Type B pancreatic cell (in vitro differentiated cells): ENCODE results near the gene DYRK1B. TPM values are rescaled to one million over a fixed set of nuclear protein-coding genes. Genes with fewer than 3 reads are reported as not detected.
"Not testable (repeated sequence)": the region's sequence is repeated elsewhere in the genome, so short reads cannot be mapped to it uniquely, and the experiment has no call there.

Experiments
- DNase-seq: peaks from one replicate; pipeline ENCODE4 v3.0.0; 2021; ENCODE audit warnings: mixed read lengths; ENCODE audit not compliant: unreplicated experiment; ENCODE audit errors: extremely low spot score
- H3K27ac Mint-ChIP-seq: 2 replicates; pipeline ENCODE4 v1.8.0; 2021; ENCODE audit warnings: mild to moderate bottlenecking, mixed read lengths
- H3K27me3 Mint-ChIP-seq: 2 replicates; pipeline ENCODE4 v1.8.0; 2021; ENCODE audit warnings: mixed read lengths
- H3K36me3 Mint-ChIP-seq: 2 replicates; pipeline ENCODE4 v1.8.0; 2021; ENCODE audit warnings: mixed read lengths
- H3K4me1 Mint-ChIP-seq: one replicate; pipeline ENCODE4 v1.8.0; 2021; ENCODE audit warnings: mixed read lengths; ENCODE audit not compliant: unreplicated experiment
- H3K4me3 Mint-ChIP-seq: 2 replicates; pipeline ENCODE4 v1.8.0; 2021; ENCODE audit warnings: mild to moderate bottlenecking, mixed read lengths
- H3K9me3 Mint-ChIP-seq: 2 replicates; pipeline ENCODE4 v1.8.0; 2021; ENCODE audit warnings: mixed read lengths
- total RNA-seq: library from RNA; stranded (reverse); gene quantifications from 2 replicates; pipeline ENCODE4 v1.2.1, GENCODE V29; 2021; ENCODE audit warnings: low replicate concordance
- TF ChIP-seq, protein P1 (sequence below): fragments of 200-600 bp; sonication (generic); conservative IDR thresholded peaks from 2 replicates; pipeline ENCODE4 v1.5.0; 2021; ENCODE audit warnings: antibody characterized with exemption, mild to moderate bottlenecking

Gene DYRK1B
- total RNA-seq, 1 donor from 2014 or later, result 49.3 TPM

DNA sequence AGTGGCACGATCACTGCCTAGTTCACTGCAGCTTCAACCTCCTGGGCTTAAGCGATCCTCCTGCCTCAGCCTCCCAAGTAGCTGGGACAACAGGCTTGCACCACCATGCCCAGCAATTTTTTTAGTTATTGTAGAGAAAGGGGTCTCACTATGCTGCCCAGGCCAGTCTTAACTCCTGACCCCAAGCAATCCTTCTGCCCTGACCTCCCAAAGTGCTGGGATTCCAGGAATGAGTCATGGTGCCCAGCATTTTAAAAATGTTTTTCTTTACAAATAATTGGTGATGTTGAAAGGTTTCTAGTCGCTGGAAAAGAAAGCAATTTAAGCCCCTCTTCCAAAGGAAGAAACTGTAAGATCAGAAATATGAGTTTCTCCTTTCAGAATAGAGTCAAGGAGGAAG, 19.4 kb downstream of the DYRK1B start:
- H3K4me3 Mint-ChIP-seq, result no peak overlapping the region
- H3K4me1 Mint-ChIP-seq, result peaks cover 7% of the 10 kb centered on the region
- TF ChIP-seq, protein P1, sequence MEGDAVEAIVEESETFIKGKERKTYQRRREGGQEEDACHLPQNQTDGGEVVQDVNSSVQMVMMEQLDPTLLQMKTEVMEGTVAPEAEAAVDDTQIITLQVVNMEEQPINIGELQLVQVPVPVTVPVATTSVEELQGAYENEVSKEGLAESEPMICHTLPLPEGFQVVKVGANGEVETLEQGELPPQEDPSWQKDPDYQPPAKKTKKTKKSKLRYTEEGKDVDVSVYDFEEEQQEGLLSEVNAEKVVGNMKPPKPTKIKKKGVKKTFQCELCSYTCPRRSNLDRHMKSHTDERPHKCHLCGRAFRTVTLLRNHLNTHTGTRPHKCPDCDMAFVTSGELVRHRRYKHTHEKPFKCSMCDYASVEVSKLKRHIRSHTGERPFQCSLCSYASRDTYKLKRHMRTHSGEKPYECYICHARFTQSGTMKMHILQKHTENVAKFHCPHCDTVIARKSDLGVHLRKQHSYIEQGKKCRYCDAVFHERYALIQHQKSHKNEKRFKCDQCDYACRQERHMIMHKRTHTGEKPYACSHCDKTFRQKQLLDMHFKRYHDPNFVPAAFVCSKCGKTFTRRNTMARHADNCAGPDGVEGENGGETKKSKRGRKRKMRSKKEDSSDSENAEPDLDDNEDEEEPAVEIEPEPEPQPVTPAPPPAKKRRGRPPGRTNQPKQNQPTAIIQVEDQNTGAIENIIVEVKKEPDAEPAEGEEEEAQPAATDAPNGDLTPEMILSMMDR, result no peak
- H3K27ac Mint-ChIP-seq, result no peak overlapping the region
- H3K36me3 Mint-ChIP-seq, result no peaks in the 10 kb centered on the region
- DNase-seq, result no peak
- H3K9me3 Mint-ChIP-seq, result no peaks in the 10 kb centered on the region
- H3K27me3 Mint-ChIP-seq, result no peaks in the 10 kb centered on the region

DNA sequence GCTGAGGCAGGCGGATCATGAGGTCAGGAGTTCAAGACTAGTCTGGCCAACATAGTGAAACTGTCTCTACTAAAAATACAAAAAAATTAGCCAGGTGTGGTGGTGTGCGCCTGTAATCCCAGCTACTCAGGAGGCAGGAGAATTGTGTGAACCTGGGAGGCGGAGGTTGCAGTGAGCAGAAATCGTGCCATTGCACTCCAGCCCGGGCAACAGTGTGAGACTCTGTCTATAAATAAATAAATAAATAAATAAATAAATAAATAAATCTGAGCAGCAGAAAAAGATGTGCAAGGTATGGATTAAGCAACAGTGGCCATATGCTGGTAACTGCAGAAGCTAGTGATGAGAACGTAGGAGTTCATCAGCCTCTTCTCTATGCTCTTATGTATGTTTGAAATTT, 19.9 kb downstream of the DYRK1B start:
- not testable (repeated sequence) for DNase-seq, H3K36me3 Mint-ChIP-seq, H3K27me3 Mint-ChIP-seq, H3K4me3 Mint-ChIP-seq, H3K9me3 Mint-ChIP-seq, H3K27ac Mint-ChIP-seq, H3K4me1 Mint-ChIP-seq

DNA sequence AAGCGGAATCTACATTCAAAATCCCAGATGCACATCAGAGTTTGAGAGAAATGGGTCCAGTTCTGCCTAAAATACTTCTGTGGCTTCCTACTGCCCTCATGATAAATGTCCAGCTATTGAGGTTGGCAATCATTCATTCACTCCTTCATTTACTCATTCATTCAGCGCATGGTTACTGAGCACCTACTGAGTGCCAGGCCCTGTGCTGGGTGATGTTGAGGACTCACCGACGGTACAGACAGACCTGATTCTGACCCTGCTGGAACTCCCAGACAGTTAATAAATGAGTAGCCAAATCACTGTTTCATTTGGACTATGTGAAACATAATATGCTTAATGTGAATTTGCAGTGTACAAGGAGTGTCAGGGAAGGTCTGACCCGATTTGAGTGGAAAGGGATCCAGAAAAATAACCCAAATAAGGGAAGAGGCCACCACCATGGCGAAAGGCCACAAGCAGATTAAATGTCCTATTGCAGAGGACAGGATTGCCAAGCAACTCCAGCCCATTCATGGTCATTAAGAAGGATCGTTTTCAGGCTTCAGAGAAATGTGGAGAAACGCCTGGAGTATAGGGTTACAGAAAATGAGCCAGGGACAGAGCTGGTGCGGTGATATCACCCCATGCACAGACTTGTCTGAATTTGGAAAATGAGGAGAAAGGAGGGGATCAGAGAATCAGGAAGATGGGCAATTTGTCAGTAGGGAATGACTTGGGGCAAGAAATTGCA, 20.5 kb downstream of the DYRK1B start:
- H3K27ac Mint-ChIP-seq, result peak overlapping the region; percentile 1
- no peak for DNase-seq
- H3K36me3 Mint-ChIP-seq, result no peaks in the 10 kb centered on the region

DNA sequence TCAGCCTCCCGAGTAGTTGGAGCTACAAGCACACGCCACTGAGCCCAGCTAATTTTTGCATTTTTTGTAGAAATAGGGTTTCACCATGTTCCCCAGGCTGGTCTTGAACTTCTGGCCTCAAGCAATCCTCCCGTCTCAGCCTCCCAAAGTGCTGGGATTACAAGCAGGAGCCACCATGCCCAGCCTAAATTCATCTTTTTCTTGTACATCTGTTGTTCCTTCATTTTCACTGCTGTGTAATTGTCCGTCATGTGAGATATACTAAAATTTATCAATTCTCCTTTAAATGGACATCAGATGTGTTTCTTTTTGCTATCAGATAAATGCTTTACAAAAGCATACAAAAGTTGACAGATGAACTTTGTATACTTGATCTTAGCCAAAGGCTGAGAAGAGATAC, 22.9 kb downstream of the DYRK1B start:
- Mint-ChIP-seq H3K27me3 (no peaks in the 10 kb centered on the region), H3K9me3 (no peaks in the 10 kb centered on the region), H3K36me3 (no peaks in the 10 kb centered on the region), H3K27ac (no peak overlapping the region), H3K4me3 (no peak overlapping the region), H3K4me1 (peaks cover 7% of the 10 kb centered on the region)
- no peak for DNase-seq
- TF ChIP-seq, protein P1, result no peak

More for the DNA sequence above, 20.5 kb downstream of the DYRK1B start:
- Mint-ChIP-seq H3K4me3 (no peak overlapping the region), H3K27me3 (no peaks in the 10 kb centered on the region), H3K4me1 (peaks cover 7% of the 10 kb centered on the region), H3K9me3 (no peaks in the 10 kb centered on the region)
- TF ChIP-seq, protein P1, result no peak

DNA sequence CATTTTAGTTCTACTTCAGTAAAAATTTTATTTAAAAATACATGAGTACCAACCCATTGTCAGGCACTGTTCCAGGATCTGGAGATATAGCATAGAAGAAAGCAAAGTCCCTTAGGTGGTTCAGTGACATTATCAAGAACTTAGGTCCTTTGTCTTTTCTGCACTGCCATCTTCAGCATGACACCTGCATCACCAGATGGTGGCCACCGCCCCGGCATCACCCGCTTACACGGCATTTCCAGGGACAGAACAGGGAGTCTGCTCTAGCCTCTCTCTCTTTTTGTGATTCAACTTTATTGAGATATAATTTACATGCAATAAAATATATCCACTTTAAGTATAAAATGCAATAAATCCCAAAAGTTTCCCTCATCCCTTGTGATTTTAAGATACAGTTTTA, 23.5 kb downstream of the DYRK1B start:
- TF ChIP-seq, protein P1, result no peak
- H3K36me3 Mint-ChIP-seq, result no peaks in the 10 kb centered on the region
- no peak overlapping the region for H3K27ac Mint-ChIP-seq
- peaks cover 7% of the 10 kb centered on the region for H3K4me1 Mint-ChIP-seq
- no peak overlapping the region for H3K4me3 Mint-ChIP-seq
- H3K9me3 Mint-ChIP-seq, result no peaks in the 10 kb centered on the region
- DNase-seq, result peak; percentile 32
- H3K27me3 Mint-ChIP-seq, result no peaks in the 10 kb centered on the region

DNA sequence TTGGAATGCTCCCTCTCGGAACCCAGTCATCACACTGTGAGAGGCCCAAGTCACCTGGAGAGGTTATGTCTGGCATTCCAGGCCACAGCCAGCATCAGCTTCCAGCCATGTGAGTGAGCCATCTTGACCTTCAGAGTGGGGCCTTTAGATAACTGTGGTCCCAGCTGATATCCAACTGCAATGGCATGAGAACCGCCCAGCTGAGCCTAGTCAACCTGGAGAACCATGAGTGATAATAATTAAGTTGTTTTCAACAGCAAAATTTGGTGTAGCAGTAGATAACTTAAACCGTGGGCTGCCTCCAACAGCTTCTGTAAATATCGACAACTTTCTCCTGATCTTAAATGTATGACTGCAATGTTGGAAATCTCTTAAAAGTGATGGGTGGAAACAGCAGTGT, 24.6 kb downstream of the DYRK1B start:
- Mint-ChIP-seq H3K4me3 (no peak overlapping the region), H3K27ac (no peak overlapping the region), H3K36me3 (no peaks in the 10 kb centered on the region), H3K9me3 (no peaks in the 10 kb centered on the region), H3K4me1 (peaks cover 7% of the 10 kb centered on the region), H3K27me3 (no peaks in the 10 kb centered on the region)
- TF ChIP-seq, protein P1, result no peak
- no peak for DNase-seq

DNA sequence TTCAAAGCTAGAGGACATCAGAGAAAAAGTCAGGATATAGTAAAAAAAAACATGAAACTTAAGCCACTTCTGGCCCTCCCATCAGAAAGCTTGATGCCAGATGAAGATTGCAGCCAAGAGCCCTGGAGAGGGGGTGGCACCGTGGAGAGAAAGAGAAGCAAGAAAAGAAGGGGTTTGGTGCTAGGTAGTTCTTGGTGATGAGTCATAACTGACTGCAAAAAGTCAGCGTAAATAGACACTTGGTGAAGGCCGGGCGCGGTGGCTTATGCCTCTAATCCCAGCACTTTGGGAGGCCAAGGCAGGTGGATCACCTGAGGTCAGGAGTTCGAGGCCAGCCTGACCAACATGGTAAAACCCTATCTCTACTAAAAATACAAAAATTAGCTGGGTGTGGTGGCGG, 25.3 kb downstream of the DYRK1B start:
- H3K36me3 Mint-ChIP-seq, H3K27ac Mint-ChIP-seq, DNase-seq, H3K27me3 Mint-ChIP-seq, H3K4me3 Mint-ChIP-seq, H3K4me1 Mint-ChIP-seq, H3K9me3 Mint-ChIP-seq: not testable (repeated sequence)
